HK-2 (cell line): Measurements from ENCODE around the gene CSNK1E.
"Not testable (repeated sequence)": the region's sequence is repeated elsewhere in the genome, so short reads cannot be mapped to it uniquely, and the experiment has no call there.

Experiments used
- DNase-seq: peaks from one replicate; pipeline ENCODE4 v3.0.0-alpha.2; 2018; ENCODE audit not compliant: unreplicated experiment

Gene CSNK1E

GRCh38 chr22:38317122-38317994 is at the start of gene CSNK1E:
TSS of gene CSNK1E (minus strand) at chr22:38317433. CDS start at chr22:38314157, 3,276 bp downstream.
- peak; percentile 65 for DNase-seq

- DNase-seq, result not testable (repeated sequence)
Measured at GRCh38 chr22:38365829-38366228, 48.6 kb upstream of the CSNK1E start.

GRCh38 chr22:38365174-38365573 is 47.9 kb upstream of the CSNK1E start:
- not testable (repeated sequence) for DNase-seq

GRCh38 chr22:38360560-38360959 is 43.3 kb upstream of the CSNK1E start:
- DNase-seq, result not testable (repeated sequence)

- not testable (repeated sequence) for DNase-seq
Measured at GRCh38 chr22:38359817-38360216, 42.6 kb upstream of the CSNK1E start.

GRCh38 chr22:38357971-38358370 is 40.7 kb upstream of the CSNK1E start:
- not testable (repeated sequence) for DNase-seq

GRCh38 chr22:38355275-38355674 is 38.0 kb upstream of the CSNK1E start:
- DNase-seq, result no peak

GRCh38 chr22:38353701-38354100 is 36.5 kb upstream of the CSNK1E start:
- DNase-seq, result no peak

- DNase-seq, result peak; percentile 69
Measured at GRCh38 chr22:38353142-38353629, 36.0 kb upstream of the CSNK1E start.

GRCh38 chr22:38352436-38352835 is 35.2 kb upstream of the CSNK1E start:
- DNase-seq, result no peak

GRCh38 chr22:38350444-38351359 is 33.5 kb upstream of the CSNK1E start:
- no peak for DNase-seq

- no peak for DNase-seq
Measured at GRCh38 chr22:38348751-38349496, 31.7 kb upstream of the CSNK1E start.

- peak; percentile 71 for DNase-seq
Measured at GRCh38 chr22:38347944-38348750, 30.9 kb upstream of the CSNK1E start.

- DNase-seq, result no peak
Measured at GRCh38 chr22:38347181-38347943, 30.1 kb upstream of the CSNK1E start.

- no peak for DNase-seq
Measured at GRCh38 chr22:38346506-38346905, 29.3 kb upstream of the CSNK1E start.

- DNase-seq, result no peak
Measured at GRCh38 chr22:38345782-38346181, 28.5 kb upstream of the CSNK1E start.

GRCh38 chr22:38339893-38340292 is 22.7 kb upstream of the CSNK1E start:
- not testable (repeated sequence) for DNase-seq

GRCh38 chr22:38338772-38339379 is 21.6 kb upstream of the CSNK1E start:
- no peak for DNase-seq

GRCh38 chr22:38336699-38337098 is 19.5 kb upstream of the CSNK1E start:
- no peak for DNase-seq
